H1 (cell line): ENCODE data around the gene MAN1C1. TPM values are rescaled to one million over a fixed set of nuclear protein-coding genes. Genes with fewer than 3 reads are reported as not detected.

ENCODE experiments used
- CTCF ChIA-PET: fragments of 300-600 bp; sonication (Branson Sonifier 250); formaldehyde crosslinking; loops from one replicate; lab custom pipeline; 2021; ENCODE audit not compliant: partially characterized antibody; lab: Charles Lee
- POLR2A ChIA-PET: fragments of 300-600 bp; sonication (Branson Sonifier 250); formaldehyde crosslinking; loops from one replicate; lab custom pipeline; 2021; ENCODE audit warnings: inconsistent platforms; ENCODE audit not compliant: partially characterized antibody; lab: Charles Lee
- DNase-seq, 2 experiments: peaks; one replicate each; pipeline versions ENCODE4 v3.0.0 to v3.0.0-alpha.2; 2010 to 2022; ENCODE audit warnings: low spot score in 2 of 2, low read depth in 1 of 2, mixed read lengths in 1 of 2
- FAIRE-seq: peaks from 2 replicates; lab custom pipeline; 2011; peaks lifted over from hg19 to GRCh38; lab: Jason Lieb, UNC
- H2AFZ ChIP-seq: 2 replicates; pipeline ENCODE4 v1.8.1; 2012; ENCODE audit warnings: low read length, inconsistent platforms
- H2AK5ac ChIP-seq: 2 replicates; pipeline ENCODE4 v1.6.1; 2013; ENCODE audit warnings: low read depth, low read length
- H2BK120ac ChIP-seq: replicated peaks from 2 replicates; pipeline ENCODE3; 2013; ENCODE audit warnings: low read depth, low read length, inconsistent platforms
- H2BK12ac ChIP-seq: 2 replicates; pipeline ENCODE4 v1.6.1; 2013; ENCODE audit warnings: low read depth, low read length
- H2BK15ac ChIP-seq: 2 replicates; pipeline ENCODE4 v1.6.1; 2013; ENCODE audit warnings: low read length
- H2BK20ac ChIP-seq: 2 replicates; pipeline ENCODE4 v1.6.1; 2013; ENCODE audit warnings: low read length
- H2BK5ac ChIP-seq: 2 replicates; pipeline ENCODE4 v1.6.1; 2013; ENCODE audit warnings: low read depth, low read length
- H3K14ac ChIP-seq: 2 replicates; pipeline ENCODE4 v1.6.1; 2013; ENCODE audit warnings: inconsistent platforms; ENCODE audit not compliant: insufficient read length
- H3K18ac ChIP-seq: 2 replicates; pipeline ENCODE4 v1.6.1; 2013; ENCODE audit warnings: low read length; ENCODE audit errors: extremely low read depth
- H3K23ac ChIP-seq: 2 replicates; pipeline ENCODE4 v1.6.1; 2013; ENCODE audit warnings: inconsistent platforms; ENCODE audit not compliant: insufficient read length
- H3K23me2 ChIP-seq: 2 replicates; pipeline ENCODE4 v1.6.1; 2013; ENCODE audit warnings: low read depth, low read length
- H3K27ac ChIP-seq: 2 replicates; pipeline ENCODE4 v1.6.1; 2011; ENCODE audit warnings: low read depth, low read length, inconsistent platforms
- H3K27me3 ChIP-seq, 4 experiments: replicated peaks in 1 of 4; 1 replicate in 1 of 4; 2 replicates in 3 of 4; pipeline versions ENCODE4 v1.6.1 to v1.8.1; 2011 to 2013; ENCODE audit warnings: low read length in 3 of 4, mild to moderate bottlenecking in 3 of 4, inconsistent platforms in 2 of 4, mixed read lengths in 2 of 4, moderate library complexity in 1 of 4; ENCODE audit not compliant: control insufficient read depth in 3 of 4, insufficient read depth in 3 of 4; ENCODE audit errors: extremely low read depth in 1 of 4
- H3K36me3 ChIP-seq, 4 experiments: 2 replicates each; pipeline versions ENCODE4 v1.6.1 to v1.8.1; 2011 to 2013; ENCODE audit warnings: mild to moderate bottlenecking in 4 of 4, low read length in 3 of 4, moderate library complexity in 2 of 4, control low read depth in 1 of 4, inconsistent platforms in 1 of 4; ENCODE audit not compliant: insufficient read depth in 4 of 4, control insufficient read depth in 2 of 4
- H3K4ac ChIP-seq: replicated peaks from 2 replicates; pipeline ENCODE3; 2013; ENCODE audit warnings: low read length, low read depth, mixed read lengths, inconsistent platforms; ENCODE audit not compliant: insufficient read length
- H3K4me1 ChIP-seq, 4 experiments: replicated peaks in 1 of 4; 1 replicate in 1 of 4; 2 replicates in 3 of 4; pipeline versions ENCODE4 v1.6.1 to v1.8.1; 2011 to 2013; ENCODE audit warnings: low read length in 3 of 4, inconsistent platforms in 2 of 4, mixed read lengths in 1 of 4; ENCODE audit not compliant: insufficient read depth in 4 of 4, control insufficient read depth in 3 of 4
- H3K4me2 ChIP-seq, 2 experiments: 2 replicates each; pipeline versions ENCODE4 v1.6.1 to v1.8.1; 2011 to 2013; ENCODE audit warnings: low read depth in 2 of 2, low read length in 2 of 2, control low read depth in 1 of 2, inconsistent platforms in 1 of 2, mild to moderate bottlenecking in 1 of 2; ENCODE audit not compliant: insufficient read depth in 1 of 2
- H3K4me3 ChIP-seq, 4 experiments: fragments of 200-600, 300-600 bp in 1 of 4; sonication (generic), shearing (Covaris generic), sonication (Bioruptor Twin) in 1 of 4; 2 replicates each; pipeline versions ENCODE4 v1.5.1 to v1.8.1; 2011 to 2016; ENCODE audit warnings: low read length in 4 of 4, low read depth in 3 of 4, control low read depth in 2 of 4, inconsistent platforms in 2 of 4, mild to moderate bottlenecking in 2 of 4, mixed read lengths in 1 of 4, moderate library complexity in 1 of 4; ENCODE audit not compliant: insufficient read depth in 2 of 4; ENCODE audit errors: extremely low read depth in 1 of 4
- H3K56ac ChIP-seq: replicated peaks from 2 replicates; pipeline ENCODE3; 2013; ENCODE audit warnings: low read depth, mild to moderate bottlenecking, mixed read lengths, low read length, inconsistent platforms; ENCODE audit not compliant: insufficient read length
- H3K79me1 ChIP-seq: 2 replicates; pipeline ENCODE4 v1.6.1; 2013; ENCODE audit warnings: low read depth, low read length, control low read depth
- H3K79me2 ChIP-seq, 2 experiments: 2 replicates each; pipeline versions ENCODE4 v1.6.1 to v1.8.1; 2012 to 2013; ENCODE audit warnings: low read length in 2 of 2, mild to moderate bottlenecking in 2 of 2, inconsistent platforms in 1 of 2; ENCODE audit not compliant: insufficient read depth in 2 of 2, control insufficient read depth in 1 of 2
- H3K9ac ChIP-seq, 4 experiments: replicated peaks in 1 of 4; 1 replicate in 1 of 4; 2 replicates in 3 of 4; pipeline versions ENCODE4 v1.6.1 to v1.8.1; 2011 to 2013; ENCODE audit warnings: low read depth in 3 of 4, low read length in 3 of 4, control low read depth in 2 of 4, mild to moderate bottlenecking in 2 of 4, moderate library complexity in 2 of 4, inconsistent platforms in 1 of 4; ENCODE audit errors: extremely low read depth in 1 of 4
- H3K9me3 ChIP-seq, 2 experiments: 2 replicates each; pipeline versions ENCODE4 v1.6.1 to v1.8.1; 2012 to 2013; ENCODE audit warnings: mild to moderate bottlenecking in 2 of 2, moderate library complexity in 2 of 2, control low read depth in 1 of 2, inconsistent platforms in 1 of 2, low read depth in 1 of 2, low read length in 1 of 2, mixed read lengths in 1 of 2; ENCODE audit not compliant: insufficient read depth in 2 of 2
- H4K20me1 ChIP-seq, 2 experiments: replicated peaks in 1 of 2; 2 replicates each; pipeline versions ENCODE3 to v1.8.1; 2011 to 2013; ENCODE audit warnings: inconsistent platforms in 2 of 2, low read length in 2 of 2, mild to moderate bottlenecking in 1 of 2; ENCODE audit not compliant: insufficient read depth in 2 of 2, control insufficient read depth in 1 of 2
- H4K5ac ChIP-seq: 2 replicates; pipeline ENCODE4 v1.6.1; 2013; ENCODE audit warnings: low read length, low read depth, mixed read lengths, inconsistent platforms; ENCODE audit not compliant: insufficient read length
- H4K8ac ChIP-seq: 2 replicates; pipeline ENCODE4 v1.8.0; 2013; ENCODE audit warnings: mild to moderate bottlenecking, moderate library complexity, low read length, inconsistent platforms; ENCODE audit not compliant: insufficient read depth; ENCODE audit errors: extremely low read depth
- H4K91ac ChIP-seq: replicated peaks from 2 replicates; pipeline ENCODE3; 2013; ENCODE audit warnings: low read length, mixed read lengths, inconsistent platforms; ENCODE audit not compliant: insufficient read length
- BRCA1 ChIP-seq: IDR thresholded peaks from 2 replicates; pipeline ENCODE4 v1.6.1; 2012; ENCODE audit warnings: low read depth, low read length, improper control_type of control experiment
- GABPA ChIP-seq: IDR thresholded peaks from 2 replicates; pipeline ENCODE4 v1.6.1; 2011; ENCODE audit warnings: mild to moderate bottlenecking, low read length, moderate library complexity, borderline replicate concordance; ENCODE audit not compliant: insufficient read depth
- SRF ChIP-seq: IDR thresholded peaks from 2 replicates; pipeline ENCODE4 v1.6.1; 2011; ENCODE audit warnings: mild to moderate bottlenecking, low read depth, low read length, moderate library complexity
- TBP ChIP-seq: IDR thresholded peaks from 2 replicates; pipeline ENCODE4 v1.6.1; 2011; ENCODE audit warnings: low read depth, low read length, improper control_type of control experiment
- WGBS, 2 experiments: shearing (Covaris generic) in 1 of 2; methylation state at CpG; one replicate each; pipeline versions ENCODE4 v1.1.6 to v1.1.7; 2013 to 2015; ENCODE audit warnings: low lambda C conversion rate in 2 of 2, mixed read lengths in 2 of 2, inconsistent platforms in 1 of 2, low coverage in 1 of 2, missing lambda C conversion rate in 1 of 2; ENCODE audit not compliant: insufficient replicate concordance in 2 of 2, insufficient coverage in 1 of 2, insufficient read length in 1 of 2; ENCODE audit errors: extremely low coverage in 1 of 2, missing lambda C conversion rate in 1 of 2; 5-methylcytosine and 5-hydroxymethylcytosine counted together
- polyA plus RNA-seq, 7 experiments: library from polyadenylated mRNA; depleted of rRNA in 3 of 7; stranded (reverse) in 5 of 7; unstranded in 2 of 7; fragments of >200 nt in 5 of 7; fragments of 200-250 nt in 2 of 7; gene quantifications; 1 replicate in 5 of 7; 2 replicates in 1 of 7; 4 replicates in 1 of 7; pipeline versions ENCODE4 v1.2.1 to v1.2.3, GENCODE V29; 2011 to 2013; ENCODE audit warnings: missing spikeins in 2 of 7, mixed read lengths in 2 of 7
- total RNA-seq: library from RNA; stranded (reverse); fragmentation: NEBNext Ultra II Directional; extraction: Animal tissue kit (Norgen Biotek cat#: 25700); gene quantifications from 2 replicates; pipeline ENCODE4 v1.2.1, GENCODE V29; 2021
- TF ChIP-seq, protein P1 (sequence below), 3 experiments: IDR thresholded peaks; 1 replicate in 2 of 3; 2 replicates in 1 of 3; pipeline versions ENCODE4 v1.5.1 to v1.6.1; 2011; ENCODE audit warnings: low read length in 3 of 3, mild to moderate bottlenecking in 3 of 3, inconsistent platforms in 2 of 3, low read depth in 1 of 3, moderate library complexity in 1 of 3; ENCODE audit not compliant: insufficient read depth in 1 of 3; ENCODE audit errors: control extremely low read depth in 1 of 3

The MAN1C1 gene
- total and polyA plus RNA-seq, 2 of the 8 experiments (the other 6 are each of a cell fraction or from before 2014, with no cell fraction given) = 7.8 to 15.2 TPM

DNA sequence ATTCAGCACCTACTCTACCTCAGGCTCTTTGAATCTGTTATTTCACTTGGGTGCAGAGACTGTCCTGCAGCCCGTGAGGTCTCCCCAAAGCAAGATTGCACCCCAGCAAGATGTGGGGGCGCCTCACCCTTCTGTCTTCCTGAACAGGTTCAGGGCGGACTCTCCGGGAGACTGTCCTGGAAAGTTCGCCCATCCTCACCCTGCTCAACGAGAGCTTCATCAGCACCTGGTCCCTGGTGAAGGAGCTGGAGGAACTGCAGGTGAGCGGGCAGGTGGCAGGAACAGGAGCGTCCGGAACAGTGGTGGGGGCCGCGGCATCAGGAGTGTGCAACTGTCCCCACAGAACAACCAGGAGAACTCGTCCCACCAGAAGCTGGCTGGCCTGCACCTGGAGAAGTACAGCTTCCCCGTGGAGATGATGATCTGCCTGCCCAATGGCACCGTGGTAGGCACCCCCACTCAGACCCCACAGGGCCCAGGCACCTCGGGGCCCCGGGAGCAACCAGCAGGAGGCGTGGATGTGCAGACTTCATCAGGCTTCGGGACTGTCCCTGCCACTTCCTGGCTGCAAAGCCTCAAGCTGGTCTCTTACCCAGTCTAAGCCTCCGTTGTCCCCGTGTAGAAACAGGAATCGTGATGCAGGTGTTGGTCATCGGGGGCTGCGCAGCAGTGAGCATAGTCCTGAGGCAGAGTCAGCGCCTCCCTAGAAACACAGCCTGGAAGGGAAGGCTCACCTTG, 197.3 kb downstream of the MAN1C1 start:
- ChIA-PET POLR2A (interaction anchor here (0.6 to 1.8 kb wide), 5 partner anchors 12 to 276 kb away, joined by 3 to 6 read pairs (median 3); no protein-coding TSS in a partner anchor), CTCF (interaction anchor here (0.6 to 8.2 kb wide), 7 partner anchors 8 to 260 kb away, joined by 3 to 83 read pairs (median 4); partner anchors contain the start of gene SELENON)
- Histone ChIP-seq H3K79me1 (0 out of 2 replicates have a peak, but pooled peaks cover 2% of the 10 kb centered on the region), H2BK20ac (no peak overlapping the region), H2AFZ (no peak overlapping the region), H3K23me2 (peaks cover under 1% of the 10 kb centered on the region), H2BK15ac (no peak overlapping the region), H3K4me3 (no peak overlapping the region), H3K36me3 (peaks cover 0 to 12% (median 3%) of the 10 kb centered on the region in 4 experiments; a peak in 4 of 8 replicates), H3K14ac (no peak overlapping the region), H4K5ac (no peak overlapping the region), H3K27ac (no peak overlapping the region), H3K56ac (no peak overlapping the region), H3K4ac (no peak overlapping the region), H3K9ac (no peak overlapping the region), H4K8ac (no peak overlapping the region), H3K4me1 (peaks cover 7 to 13% (median 8%) of the 10 kb centered on the region in 4 experiments), H4K20me1 (peaks cover 2 to 8% of the 10 kb centered on the region in 2 experiments), H3K9me3 (no peaks in the 10 kb centered on the region), H2BK12ac (no peak overlapping the region), H3K79me2 (no peaks in the 10 kb centered on the region)
- WGBS, 2 experiments = 87% methylated on average over 22 of the region's 24 CpGs; no CpG with 5 or more reads in 1 of the 2 experiments
- TF ChIP-seq, protein P1, sequence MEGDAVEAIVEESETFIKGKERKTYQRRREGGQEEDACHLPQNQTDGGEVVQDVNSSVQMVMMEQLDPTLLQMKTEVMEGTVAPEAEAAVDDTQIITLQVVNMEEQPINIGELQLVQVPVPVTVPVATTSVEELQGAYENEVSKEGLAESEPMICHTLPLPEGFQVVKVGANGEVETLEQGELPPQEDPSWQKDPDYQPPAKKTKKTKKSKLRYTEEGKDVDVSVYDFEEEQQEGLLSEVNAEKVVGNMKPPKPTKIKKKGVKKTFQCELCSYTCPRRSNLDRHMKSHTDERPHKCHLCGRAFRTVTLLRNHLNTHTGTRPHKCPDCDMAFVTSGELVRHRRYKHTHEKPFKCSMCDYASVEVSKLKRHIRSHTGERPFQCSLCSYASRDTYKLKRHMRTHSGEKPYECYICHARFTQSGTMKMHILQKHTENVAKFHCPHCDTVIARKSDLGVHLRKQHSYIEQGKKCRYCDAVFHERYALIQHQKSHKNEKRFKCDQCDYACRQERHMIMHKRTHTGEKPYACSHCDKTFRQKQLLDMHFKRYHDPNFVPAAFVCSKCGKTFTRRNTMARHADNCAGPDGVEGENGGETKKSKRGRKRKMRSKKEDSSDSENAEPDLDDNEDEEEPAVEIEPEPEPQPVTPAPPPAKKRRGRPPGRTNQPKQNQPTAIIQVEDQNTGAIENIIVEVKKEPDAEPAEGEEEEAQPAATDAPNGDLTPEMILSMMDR (IDR thresholded peaks at IDR 0.05; ENCODE audit: control extremely low read depth in 1 of 3, insufficient read depth in 1 of 3, low read depth in 1 of 3, low read length in 3 of 3) = peak in 1 of 3 experiments; percentile 0; a peak in 1 of 4 replicates
- no peak for TF ChIP-seq TBP
- TF ChIP-seq BRCA1 = no peak
- no peak for TF ChIP-seq SRF
- no peak for TF ChIP-seq GABPA
- TF ChIP-seq, all 59 proteins: peak for 1
- no peak for FAIRE-seq
- H4K91ac ChIP-seq = no peak overlapping the region
- no peak overlapping the region for H2AK5ac ChIP-seq
- H3K18ac ChIP-seq = no peak overlapping the region
- no peak overlapping the region for H2BK120ac ChIP-seq
- DNase-seq = no peak
- H3K4me2 ChIP-seq = no peak overlapping the region
- H3K27me3 ChIP-seq = no peaks in the 10 kb centered on the region
- H2BK5ac ChIP-seq = no peak overlapping the region
- no peak overlapping the region for H3K23ac ChIP-seq
